Adrenal gland (tissue), 12 donors: ENCODE measurements around the gene GLA. TPM values are rescaled to one million over a fixed set of nuclear protein-coding genes. Genes with fewer than 3 reads are reported as not detected.

ENCODE experiments used
- DNase-seq, 7 donors: peaks; one replicate each; pipeline ENCODE4 v3.0.0-alpha.2; 2019 to 2020
- H3K27ac ChIP-seq, 5 donors: fragments of 200-600 bp; sonication (generic) in 4 of 5; 1 replicate in 3 of 5; 2 replicates in 2 of 5; pipeline versions ENCODE4 v1.5.1 to v1.8.0; 2016 to 2020; ENCODE audit warnings: mild to moderate bottlenecking in 1 of 5
- H3K27me3 ChIP-seq: fragments of 200-600 bp; 2 replicates; pipeline ENCODE4 v1.8.0; 2021
- H3K36me3 ChIP-seq, 2 donors: fragments of 200-600 bp; replicated peaks in 1 of 2; 1 replicate in 1 of 2; 2 replicates in 1 of 2; pipeline versions ENCODE4 v1.5.1 to v1.8.0; 2018 to 2022
- H3K4me1 ChIP-seq, 2 donors: fragments of 200-600 bp; replicated peaks in 1 of 2; 1 replicate in 1 of 2; 2 replicates in 1 of 2; pipeline versions ENCODE4 v1.5.1 to v1.8.0; 2018 to 2021
- H3K4me3 ChIP-seq, 4 donors: fragments of 200-600 bp; sonication (generic) in 3 of 4; one replicate each; pipeline ENCODE4 v1.5.1; 2016 to 2018
- H3K9me3 ChIP-seq, 3 donors: fragments of 200-600 bp; sonication (generic) in 1 of 3; replicated peaks in 1 of 3; 1 replicate in 2 of 3; 2 replicates in 1 of 3; pipeline versions ENCODE4 v1.5.1 to v1.8.0; 2016 to 2021
- POLR2A ChIP-seq, 2 donors: fragments of 450-650 bp; IDR thresholded peaks; one replicate each; pipeline ENCODE4 v1.6.1; 2017; ENCODE audit warnings: antibody characterized with exemption in 2 of 2, mild to moderate bottlenecking in 2 of 2, moderate library complexity in 1 of 2
- WGBS, 4 donors: extraction: QIAGEN DNeasy Blood & Tissue Kit in 2 of 4; methylation state at CpG; one replicate each; pipeline versions ENCODE4 v1.1.5 to v1.1.7; 2013 to 2017; 5-methylcytosine and 5-hydroxymethylcytosine counted together
- intact Hi-C, 2 donors: fragments of 100-400 bp; cut with DNase I; formaldehyde crosslinking; loops; one replicate each; pipeline versions ENCODE4 v1.14.1 to v1.15.0; 2022 to 2023
- polyA plus RNA-seq, 3 donors: library from polyadenylated mRNA; stranded (reverse); fragments of 200-250 nt in 2 of 3; fragments of 350-450 nt in 1 of 3; fragmentation: Illumina TruSeq in 1 of 3; extraction: RNeasy Lipid Tissue Mini Kit (QIAGEN cat#74804) in 1 of 3; gene quantifications; one replicate each; pipeline ENCODE4 v1.2.3, GENCODE V29; 2013 to 2014
- total RNA-seq, 9 donors: library from RNA; depleted of rRNA in 4 of 9; stranded (reverse); fragments of >200 nt in 4 of 9; fragments of 120-200 nt in 1 of 9; fragmentation: NEBNext Ultra II Directional in 1 of 9; extraction: Animal tissue kit (Norgen Biotek cat#: 25700) in 1 of 9; gene quantifications; one replicate each; pipeline versions ENCODE4 v1.1.0 to v1.2.4, GENCODE V29; 2013 to 2023
- TF ChIP-seq, protein P1 (sequence below), 6 experiments: fragments of 450-650 bp in 4 of 6; fragments of 200-600 bp in 2 of 6; sonication (generic) in 1 of 6; IDR thresholded peaks; 1 replicate in 5 of 6; 2 replicates in 1 of 6; pipeline versions ENCODE4 v1.5.1 to v1.8.0; 2016 to 2021; ENCODE audit warnings: antibody characterized with exemption in 6 of 6, mild to moderate bottlenecking in 2 of 6, moderate library complexity in 1 of 6
- donor health status: healthy with polysubstance abuse.
- donor health status: Bipolar disorder and iron deficiency.
- donor health status: DM: yes; HTN: yes; CAD: no.
- donor health status: DM: no; HTN: no; CAD: no.
- donor health status: DM: no; HTN: no; CAD: no.
- donor health status: DM: yes; HTN: yes; CAD: no.

GLA gene
- total and polyA plus RNA-seq, 12 donors = 18.5 to 123 (median 47.8) TPM

DNA sequence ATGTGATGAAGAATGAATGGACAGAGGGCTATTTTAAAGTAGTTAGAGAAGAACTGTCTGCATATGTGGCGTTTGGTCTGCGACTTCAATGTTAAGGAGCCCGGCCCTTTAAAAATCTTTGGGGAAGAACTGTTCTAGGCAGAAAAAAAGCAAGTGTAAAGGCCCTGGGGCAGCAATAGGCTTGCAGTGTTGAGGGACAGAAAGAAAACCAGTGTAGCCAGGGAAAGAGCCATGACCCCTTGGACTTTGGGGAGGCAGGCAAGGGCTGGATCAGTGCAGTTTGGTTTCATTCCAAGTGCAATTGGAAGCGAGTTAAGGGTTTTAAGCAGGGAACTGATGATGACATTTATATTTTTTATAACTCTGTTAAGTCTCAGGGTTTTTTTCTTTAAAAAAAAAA lies 7.9 kb downstream of the GLA start:
- peaks cover 0 to 9% of the 10 kb centered on the region in 2 donors for H3K36me3 ChIP-seq
- WGBS, 4 donors = 78 to 98% (median 88%) methylated on average over 4 of the region's 4 CpGs
- H3K27ac ChIP-seq = no peak overlapping the region
- no peaks in the 10 kb centered on the region for H3K9me3 ChIP-seq
- H3K27me3 ChIP-seq = no peaks in the 10 kb centered on the region
- DNase-seq = no peak
- TF ChIP-seq, protein P1, sequence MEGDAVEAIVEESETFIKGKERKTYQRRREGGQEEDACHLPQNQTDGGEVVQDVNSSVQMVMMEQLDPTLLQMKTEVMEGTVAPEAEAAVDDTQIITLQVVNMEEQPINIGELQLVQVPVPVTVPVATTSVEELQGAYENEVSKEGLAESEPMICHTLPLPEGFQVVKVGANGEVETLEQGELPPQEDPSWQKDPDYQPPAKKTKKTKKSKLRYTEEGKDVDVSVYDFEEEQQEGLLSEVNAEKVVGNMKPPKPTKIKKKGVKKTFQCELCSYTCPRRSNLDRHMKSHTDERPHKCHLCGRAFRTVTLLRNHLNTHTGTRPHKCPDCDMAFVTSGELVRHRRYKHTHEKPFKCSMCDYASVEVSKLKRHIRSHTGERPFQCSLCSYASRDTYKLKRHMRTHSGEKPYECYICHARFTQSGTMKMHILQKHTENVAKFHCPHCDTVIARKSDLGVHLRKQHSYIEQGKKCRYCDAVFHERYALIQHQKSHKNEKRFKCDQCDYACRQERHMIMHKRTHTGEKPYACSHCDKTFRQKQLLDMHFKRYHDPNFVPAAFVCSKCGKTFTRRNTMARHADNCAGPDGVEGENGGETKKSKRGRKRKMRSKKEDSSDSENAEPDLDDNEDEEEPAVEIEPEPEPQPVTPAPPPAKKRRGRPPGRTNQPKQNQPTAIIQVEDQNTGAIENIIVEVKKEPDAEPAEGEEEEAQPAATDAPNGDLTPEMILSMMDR (IDR thresholded peaks at IDR 0.05) = no peak
- no peak for TF ChIP-seq POLR2A (IDR thresholded peaks at IDR 0.05)
- no peaks in the 10 kb centered on the region for H3K4me1 ChIP-seq
- intact Hi-C loops = no loop called here
- H3K4me3 ChIP-seq = no peak overlapping the region

DNA sequence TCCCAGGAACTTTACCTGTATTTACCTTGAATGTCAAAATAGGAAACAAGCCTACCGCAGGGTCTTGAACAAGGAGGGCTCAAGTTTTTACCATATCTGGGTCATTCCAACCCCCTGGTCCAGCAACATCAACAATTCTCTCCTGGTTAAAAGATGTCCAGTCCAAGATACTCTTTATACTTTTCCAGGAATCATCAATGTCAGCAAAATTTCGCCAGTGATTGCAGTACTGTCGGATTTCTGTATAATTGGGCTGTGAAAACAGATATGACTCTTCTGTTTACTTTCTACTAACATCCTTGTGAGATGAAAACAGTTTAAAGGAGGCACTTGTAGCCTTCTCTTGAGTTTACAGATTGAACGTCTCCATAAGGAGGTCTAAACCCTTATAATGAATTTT lies 9.0 kb downstream of the GLA start:
- Histone ChIP-seq H3K9me3 (no peaks in the 10 kb centered on the region), H3K27ac (no peak overlapping the region), H3K36me3 (peaks cover 0 to 9% of the 10 kb centered on the region in 2 donors), H3K4me3 (no peak overlapping the region), H3K27me3 (no peaks in the 10 kb centered on the region), H3K4me1 (no peaks in the 10 kb centered on the region)
- 70 to 98% (median 85%) methylated on average over 4 of the region's 4 CpGs for WGBS, 4 donors
- DNase-seq = no peak
- intact Hi-C loops = no loop called here
- no peak for TF ChIP-seq POLR2A (IDR thresholded peaks at IDR 0.05)
- TF ChIP-seq, protein P1 (IDR thresholded peaks at IDR 0.05) = no peak

DNA sequence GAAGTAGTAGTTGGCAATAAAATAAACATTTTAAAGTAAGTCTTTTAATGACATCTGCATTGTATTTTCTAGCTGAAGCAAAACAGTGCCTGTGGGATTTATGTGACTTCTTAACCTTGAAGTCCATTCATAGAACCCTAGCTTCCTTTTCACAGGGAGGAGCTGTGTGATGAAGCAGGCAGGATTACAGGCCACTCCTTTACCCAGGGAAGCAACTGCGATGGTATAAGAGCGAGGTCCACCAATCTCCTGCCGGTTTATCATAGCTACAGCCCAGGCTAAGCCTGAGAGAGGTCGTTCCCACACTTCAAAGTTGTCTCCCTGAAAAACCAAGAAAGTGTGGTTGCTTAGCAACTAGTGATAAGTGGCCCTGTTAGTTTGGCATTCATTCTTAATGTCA lies 9.9 kb downstream of the GLA start:
- H3K36me3 ChIP-seq = peaks cover 0 to 9% of the 10 kb centered on the region in 2 donors
- 14 to 35% (median 29%) methylated on average over 2 to 4 of the region's 4 CpGs for WGBS, 4 donors

DNA sequence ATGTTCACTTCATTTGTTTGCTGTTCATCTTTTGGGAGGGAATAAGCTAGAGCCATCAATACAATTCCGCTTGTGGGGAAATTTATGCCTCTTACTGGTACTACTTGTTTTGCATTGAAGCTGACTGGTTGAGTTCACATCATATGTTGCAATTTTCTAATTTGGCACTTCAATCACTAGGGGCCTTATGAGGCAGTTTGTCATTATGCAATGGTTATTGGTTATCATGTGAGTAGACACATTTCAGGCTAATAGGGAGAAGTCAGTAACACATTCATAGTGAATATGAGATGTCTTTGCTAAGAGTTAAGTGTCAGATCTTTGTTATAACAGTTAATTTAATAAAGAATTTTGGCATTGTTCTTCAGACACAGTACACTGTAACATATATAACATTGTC lies 11.9 kb downstream of the GLA start:
- Histone ChIP-seq H3K4me1 (no peaks in the 10 kb centered on the region), H3K27ac (no peak overlapping the region), H3K4me3 (no peak overlapping the region), H3K36me3 (peaks cover 0 to 3% of the 10 kb centered on the region in 2 donors), H3K9me3 (no peaks in the 10 kb centered on the region), H3K27me3 (no peaks in the 10 kb centered on the region)
- TF ChIP-seq, protein P1 (IDR thresholded peaks at IDR 0.05) = no peak
- TF ChIP-seq POLR2A (IDR thresholded peaks at IDR 0.05) = no peak
- 80 to 88% (median 86%) methylated on average over 1 of the region's 1 CpG for WGBS, 4 donors
- intact Hi-C loops = no loop called here
- no peak for DNase-seq

More for the DNA sequence above, 9.9 kb downstream of the GLA start:
- TF ChIP-seq, protein P1 (IDR thresholded peaks at IDR 0.05) = no peak
- no peak for TF ChIP-seq POLR2A (IDR thresholded peaks at IDR 0.05)
- H3K27ac ChIP-seq = no peak overlapping the region
- DNase-seq = no peak
- intact Hi-C loops = no loop called here
- H3K9me3 ChIP-seq = no peaks in the 10 kb centered on the region
- H3K27me3 ChIP-seq = no peaks in the 10 kb centered on the region
- H3K4me1 ChIP-seq = no peaks in the 10 kb centered on the region
- no peak overlapping the region for H3K4me3 ChIP-seq
